T-cell (primary cell): Measurements from ENCODE around the gene ZBTB18. TPM values are rescaled to one million over a fixed set of nuclear protein-coding genes. Genes with fewer than 3 reads are reported as not detected.

ENCODE experiments used
- ATAC-seq, 4 experiments: fragments of 200-7000 bp in 3 of 4; fragments of 150-1000 bp in 1 of 4; cut with Tn5 transposase; replicated peaks in 1 of 4; 1 replicate in 3 of 4; 2 replicates in 1 of 4; pipeline ENCODE4 v1.10.0; 2021; ENCODE audit warnings: moderate library complexity in 3 of 4, mild to moderate bottlenecking in 2 of 4, moderate number of reproducible peaks in 1 of 4
- CTCF ChIA-PET, 2 donors: fragments of 300-600 bp; sonication (Branson Sonifier 250); formaldehyde crosslinking; loops; one replicate each; lab custom pipeline; 2022; ENCODE audit warnings: antibody characterized with exemption in 2 of 2; lab: Charles Lee
- POLR2A ChIA-PET, 2 donors: fragments of 300-600 bp; sonication (Branson Sonifier 250); formaldehyde crosslinking; loops; one replicate each; lab custom pipeline; 2022; ENCODE audit warnings: antibody characterized with exemption in 2 of 2; lab: Charles Lee
- DNase-seq, 35 experiments: peaks; one replicate each; pipeline versions ENCODE4 v3.0.0 to v3.0.0-alpha.2; 2013 to 2023
- H3K27ac ChIP-seq: one replicate; pipeline ENCODE4 v1.5.1; 2013; ENCODE audit warnings: low read length
- H3K27me3 ChIP-seq, 2 experiments: replicated peaks in 1 of 2; 1 replicate in 1 of 2; 2 replicates in 1 of 2; pipeline versions ENCODE4 v1.6.1 to v1.7.0; 2013; ENCODE audit warnings: low read length in 1 of 2, mixed read lengths in 1 of 2; ENCODE audit not compliant: control insufficient read depth in 2 of 2, insufficient read depth in 2 of 2; ENCODE audit errors: extremely low read depth in 1 of 2
- H3K36me3 ChIP-seq, 2 donors: 1 replicate in 1 of 2; 2 replicates in 1 of 2; pipeline versions ENCODE4 v1.6.1 to v1.7.0; 2013; ENCODE audit warnings: low read length in 1 of 2; ENCODE audit not compliant: control insufficient read depth in 2 of 2, insufficient read depth in 1 of 2; ENCODE audit errors: extremely low read depth in 1 of 2
- H3K4me1 ChIP-seq, 2 experiments: 1 replicate in 1 of 2; 2 replicates in 1 of 2; pipeline versions ENCODE4 v1.6.1 to v1.7.0; 2013; ENCODE audit warnings: low read length in 2 of 2, mixed read lengths in 1 of 2; ENCODE audit not compliant: insufficient read depth in 2 of 2, control insufficient read depth in 1 of 2; ENCODE audit errors: extremely low read depth in 1 of 2
- H3K4me3 ChIP-seq, 2 donors: 1 replicate in 1 of 2; 2 replicates in 1 of 2; pipeline versions ENCODE4 v1.5.1 to v1.7.0; 2013; ENCODE audit warnings: mild to moderate bottlenecking in 2 of 2, low read length in 1 of 2, moderate library complexity in 1 of 2; ENCODE audit not compliant: control insufficient read depth in 1 of 2; ENCODE audit errors: extremely low read depth in 1 of 2
- H3K9me3 ChIP-seq: 2 replicates; pipeline ENCODE4 v1.7.0; 2013
- H3K27ac Mint-ChIP-seq, 2 donors: one replicate each; pipeline ENCODE4 v1.8.0; 2020 to 2021; ENCODE audit warnings: mild to moderate bottlenecking in 2 of 2, mixed read lengths in 2 of 2
- H3K27me3 Mint-ChIP-seq, 2 donors: one replicate each; pipeline ENCODE4 v1.8.0; 2021 to 2022; ENCODE audit warnings: mixed read lengths in 2 of 2
- H3K36me3 Mint-ChIP-seq: one replicate; pipeline ENCODE4 v1.8.0; 2021; ENCODE audit warnings: mixed read lengths
- H3K4me1 Mint-ChIP-seq, 3 donors: one replicate each; pipeline ENCODE4 v1.8.0; 2020 to 2022; ENCODE audit warnings: mixed read lengths in 3 of 3, mild to moderate bottlenecking in 1 of 3
- H3K4me3 Mint-ChIP-seq, 3 donors: one replicate each; pipeline ENCODE4 v1.8.0; 2020 to 2022; ENCODE audit warnings: mild to moderate bottlenecking in 3 of 3, mixed read lengths in 3 of 3, moderate library complexity in 3 of 3
- H3K9me3 Mint-ChIP-seq, 3 donors: one replicate each; pipeline ENCODE4 v1.8.0; 2020 to 2022; ENCODE audit warnings: mixed read lengths in 3 of 3
- WGBS: methylation state at CpG from one replicate; pipeline ENCODE4 v1.1.5; 2013; ENCODE audit warnings: missing lambda C conversion rate; ENCODE audit not compliant: insufficient coverage; 5-methylcytosine and 5-hydroxymethylcytosine counted together
- total RNA-seq, 35 experiments: library from RNA in 6 of 35; stranded (reverse) in 6 of 35; fragments of 120-200 nt in 1 of 35; gene quantifications; one replicate each; pipeline versions ENCODE4 v1.2.1 to v1.2.4 and lab custom pipeline; 2013 to 2026

ZBTB18 gene
- total RNA-seq, 5 donors from 2014 or later (not counting 1 experiment from before 2014, with no cell fraction given) = 41.2 to 58.4 (median 52.4) TPM

DNA sequence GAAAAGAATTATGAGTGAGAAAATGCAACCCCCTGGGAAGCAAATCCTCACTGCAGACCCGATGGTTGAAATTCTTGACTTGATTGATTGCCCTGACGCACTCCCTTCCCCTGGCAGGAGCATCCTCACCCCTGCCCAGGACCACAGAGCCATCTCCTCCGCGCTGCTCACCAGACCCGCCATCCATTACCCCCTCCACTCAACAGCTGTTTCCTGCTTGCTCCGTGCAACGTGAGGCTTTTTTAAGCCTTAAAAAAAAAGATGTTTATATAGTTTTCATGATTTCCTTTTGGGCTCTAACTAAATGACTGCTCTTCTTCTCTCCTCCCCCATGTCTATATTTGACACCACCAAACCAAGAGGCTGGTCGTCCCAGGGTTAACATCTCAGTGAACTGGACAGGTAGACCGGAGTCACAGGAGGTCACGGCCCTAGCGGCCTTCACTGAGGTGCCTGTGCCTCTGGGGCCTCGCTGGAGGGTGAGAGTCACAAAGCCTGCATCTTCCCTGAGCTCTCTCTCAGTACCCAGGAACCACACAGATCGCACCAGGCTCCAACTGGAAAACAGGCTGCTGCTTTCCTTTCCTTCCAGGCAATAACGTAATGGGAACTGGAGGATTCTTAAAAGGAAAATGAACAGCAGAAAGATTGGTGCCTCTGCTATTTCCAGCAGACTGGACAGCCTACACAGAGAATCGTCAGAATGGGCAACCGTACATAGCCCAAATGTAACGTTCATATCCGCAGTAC lies 49.8 kb downstream of the ZBTB18 start:
- Histone ChIP-seq H3K27ac (no peak overlapping the region), H3K4me3 (peak overlapping the region in 1 of 2 donors; percentile 18), H3K27me3 (peaks cover 0 to 29% of the 10 kb centered on the region in 2 experiments), H3K9me3 (no peaks in the 10 kb centered on the region), H3K4me1 (peaks cover 8 to 15% of the 10 kb centered on the region in 2 experiments), H3K36me3 (no peaks in the 10 kb centered on the region)
- ChIA-PET POLR2A (no interaction called here), CTCF (no interaction called here)
- Mint-ChIP-seq H3K27me3 (peaks cover 11 to 34% of the 10 kb centered on the region in 2 donors), H3K27ac (peak overlapping the region in 1 of 2 donors; percentile 76), H3K9me3 (no peaks in the 10 kb centered on the region), H3K36me3 (no peaks in the 10 kb centered on the region), H3K4me1 (peaks cover 13 to 18% (median 14%) of the 10 kb centered on the region in 3 donors), H3K4me3 (peak overlapping the region in 2 of 3 donors; percentile 45 to 69)
- 56% methylated on average over 10 of the region's 18 CpGs for WGBS
- peak; percentile 37 to 74 (median 65) for ATAC-seq
- peak in 5 of 35 experiments; percentile 3 to 11 (median 8) for DNase-seq

DNA sequence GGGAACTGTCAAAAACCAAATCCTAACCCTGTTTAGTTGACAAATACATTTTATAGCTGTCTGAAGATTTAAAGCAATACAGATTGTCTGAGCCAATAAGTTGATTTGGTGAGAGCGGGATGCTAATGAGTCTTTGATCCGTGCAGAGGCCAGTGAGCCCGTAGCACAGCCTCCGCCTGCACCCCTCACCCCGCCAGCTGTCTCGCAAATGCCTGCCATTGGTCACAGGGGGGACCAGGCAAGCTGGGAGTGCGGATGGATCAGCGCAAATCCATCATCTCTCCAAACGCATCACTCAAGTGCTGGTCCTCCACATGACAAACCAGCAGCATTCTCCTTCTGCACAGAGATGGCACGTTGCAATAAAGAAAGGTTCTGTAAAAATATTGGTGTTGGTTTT lies 51.0 kb downstream of the ZBTB18 start:
- POLR2A ChIA-PET = interaction anchor here in 1 of 2 donors (0.6 kb wide), 1 partner anchor 57 kb away, joined by 5 read pairs; no protein-coding TSS in a partner anchor
- no peak overlapping the region for H3K4me3 ChIP-seq
- peaks cover 0 to 29% of the 10 kb centered on the region in 2 experiments for H3K27me3 ChIP-seq
- H3K9me3 Mint-ChIP-seq = no peaks in the 10 kb centered on the region
- no peaks in the 10 kb centered on the region for H3K9me3 ChIP-seq
- no peak for DNase-seq
- ATAC-seq = no peak
- CTCF ChIA-PET = interaction anchor here (0.6 to 0.7 kb wide), 6 partner anchors 11 to 873 kb away, joined by 4 to 10 read pairs (median 7); no protein-coding TSS in a partner anchor
- peak overlapping the region in 1 of 3 donors; percentile 69 for H3K4me3 Mint-ChIP-seq
- no peak overlapping the region for H3K27ac Mint-ChIP-seq
- H3K4me1 Mint-ChIP-seq = peaks cover 13 to 18% (median 14%) of the 10 kb centered on the region in 3 donors
- H3K36me3 Mint-ChIP-seq = no peaks in the 10 kb centered on the region
- H3K27ac ChIP-seq = no peak overlapping the region
- WGBS = 92% methylated on average over 6 of the region's 10 CpGs
- peaks cover 8 to 15% of the 10 kb centered on the region in 2 experiments for H3K4me1 ChIP-seq
- H3K27me3 Mint-ChIP-seq = peaks cover 15 to 34% of the 10 kb centered on the region in 2 donors
- H3K36me3 ChIP-seq = no peaks in the 10 kb centered on the region

DNA sequence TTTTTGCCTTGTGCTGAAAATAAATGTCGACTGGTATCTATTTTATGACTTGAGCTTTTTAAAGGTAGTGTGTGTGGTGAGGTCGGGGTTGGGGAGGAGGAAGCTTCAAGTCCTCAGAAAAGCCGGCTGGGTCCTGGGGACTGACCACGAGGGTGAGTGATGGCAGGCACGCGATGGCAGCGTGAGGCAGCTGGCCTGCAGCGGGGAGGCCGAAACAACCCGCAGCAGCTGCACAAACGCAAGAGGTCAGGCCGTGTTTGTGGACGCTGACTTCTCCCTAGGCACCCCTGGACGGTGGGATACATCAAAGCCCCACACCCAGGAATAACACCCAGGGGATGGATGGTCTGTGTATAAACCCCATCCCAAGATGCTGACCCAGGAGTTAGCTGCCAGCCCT lies 51.4 kb downstream of the ZBTB18 start:
- Histone ChIP-seq H3K27ac (no peak overlapping the region), H3K36me3 (no peaks in the 10 kb centered on the region), H3K4me1 (peaks cover 8 to 15% of the 10 kb centered on the region in 2 experiments), H3K4me3 (no peak overlapping the region), H3K27me3 (peaks cover 0 to 29% of the 10 kb centered on the region in 2 experiments), H3K9me3 (no peaks in the 10 kb centered on the region)
- ChIA-PET POLR2A (interaction anchor here in 1 of 2 donors (0.6 kb wide), 1 partner anchor 57 kb away, joined by 5 read pairs; no protein-coding TSS in a partner anchor), CTCF (interaction anchor here (0.6 to 0.7 kb wide), 6 partner anchors 11 to 874 kb away, joined by 4 to 10 read pairs (median 7); no protein-coding TSS in a partner anchor)
- DNase-seq = no peak
- peaks cover 13 to 18% (median 14%) of the 10 kb centered on the region in 3 donors for H3K4me1 Mint-ChIP-seq
- ATAC-seq = no peak
- no peak overlapping the region for H3K27ac Mint-ChIP-seq
- no peak overlapping the region for H3K4me3 Mint-ChIP-seq
- WGBS = 66% methylated on average over 2 of the region's 14 CpGs
- H3K27me3 Mint-ChIP-seq = peaks cover 15 to 34% of the 10 kb centered on the region in 2 donors
- no peaks in the 10 kb centered on the region for H3K36me3 Mint-ChIP-seq
- H3K9me3 Mint-ChIP-seq = no peaks in the 10 kb centered on the region

DNA sequence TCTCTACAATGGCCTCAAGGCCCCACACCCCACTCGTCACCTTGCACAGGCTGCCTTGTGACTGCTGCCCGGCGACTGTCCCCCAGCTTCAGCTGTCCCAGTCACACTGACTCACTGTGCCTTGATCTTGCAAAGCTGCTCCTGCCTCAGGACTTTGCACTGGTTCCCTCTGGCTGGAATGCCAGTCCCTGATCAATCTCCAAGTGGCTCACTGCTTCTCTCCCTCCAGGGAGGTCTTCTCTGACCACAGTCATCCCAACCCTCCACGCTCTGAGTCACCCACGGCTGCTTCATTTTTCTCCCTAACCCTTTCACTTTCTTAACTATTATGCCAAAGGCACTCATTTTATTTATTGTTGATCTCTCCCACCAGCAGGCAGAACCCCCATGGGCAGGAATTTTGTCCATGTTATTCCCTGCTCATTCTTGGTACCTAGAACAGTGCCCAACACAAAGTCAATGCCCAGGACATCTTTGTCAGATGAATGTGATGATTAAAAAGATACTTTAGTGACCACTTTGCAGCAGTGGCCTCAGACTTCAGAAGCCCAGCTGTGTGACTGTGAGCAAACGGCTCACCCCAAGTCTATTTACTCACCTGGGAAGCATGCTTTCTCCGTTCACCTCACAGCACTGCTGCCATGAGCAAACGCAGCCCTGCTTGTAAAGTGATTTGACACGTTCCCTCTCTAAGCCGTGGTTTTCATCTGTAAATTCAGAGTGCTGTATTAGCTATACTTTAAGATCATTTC lies 53.4 kb downstream of the ZBTB18 start:
- Mint-ChIP-seq H3K4me3 (no peak overlapping the region), H3K27me3 (peaks cover 15 to 34% of the 10 kb centered on the region in 2 donors), H3K9me3 (no peaks in the 10 kb centered on the region), H3K27ac (no peak overlapping the region), H3K4me1 (peaks cover 13 to 18% (median 14%) of the 10 kb centered on the region in 3 donors), H3K36me3 (no peaks in the 10 kb centered on the region)
- no peak overlapping the region for H3K27ac ChIP-seq
- H3K36me3 ChIP-seq = no peaks in the 10 kb centered on the region
- 87% methylated on average over 9 of the region's 10 CpGs for WGBS
- no peaks in the 10 kb centered on the region for H3K9me3 ChIP-seq
- peaks cover 0 to 31% of the 10 kb centered on the region in 2 experiments for H3K27me3 ChIP-seq
- ChIA-PET CTCF (no interaction called here), POLR2A (interaction anchor here in 1 of 2 donors (0.6 kb wide), 1 partner anchor 52 kb away, joined by 3 read pairs; no protein-coding TSS in a partner anchor)
- ATAC-seq (no peak), DNase-seq (no peak)
- H3K4me3 ChIP-seq = no peak overlapping the region
- peaks cover 8 to 15% of the 10 kb centered on the region in 2 experiments for H3K4me1 ChIP-seq

DNA sequence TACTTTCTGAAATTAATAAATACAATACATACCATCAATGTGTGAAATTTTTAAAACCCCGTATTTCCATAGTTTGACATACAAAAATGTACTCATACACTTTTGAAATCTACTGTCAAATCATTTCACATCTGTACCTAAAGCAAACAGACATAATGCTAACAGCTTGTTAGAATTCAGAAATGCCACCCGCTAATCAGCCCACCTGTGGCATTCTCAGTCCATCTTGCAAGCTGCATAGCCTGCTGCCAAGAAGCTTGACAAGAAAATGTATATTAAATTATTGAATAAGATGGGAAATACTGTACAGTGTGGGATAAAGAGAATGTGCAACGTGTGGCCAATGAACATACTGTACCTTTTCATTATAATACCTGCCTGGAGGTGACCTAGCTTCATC lies 55.1 kb downstream of the ZBTB18 start:
- no peaks in the 10 kb centered on the region for H3K36me3 ChIP-seq
- Mint-ChIP-seq H3K4me3 (no peak overlapping the region), H3K4me1 (peaks cover under 1 to 6% (median 5%) of the 10 kb centered on the region in 3 donors), H3K36me3 (no peaks in the 10 kb centered on the region), H3K27me3 (peaks cover 15 to 27% of the 10 kb centered on the region in 2 donors), H3K27ac (no peak overlapping the region), H3K9me3 (no peaks in the 10 kb centered on the region)
- H3K4me1 ChIP-seq = peaks cover under 1 to 3% of the 10 kb centered on the region in 2 experiments
- no peak overlapping the region for H3K4me3 ChIP-seq
- ATAC-seq = no peak
- ChIA-PET CTCF (interaction anchor here in 1 of 2 donors (0.7 kb wide), 1 partner anchor 1242 kb away, joined by 3 read pairs; no protein-coding TSS in a partner anchor), POLR2A (no interaction called here)
- no peak for DNase-seq
- H3K9me3 ChIP-seq = no peaks in the 10 kb centered on the region
- peaks cover 0 to 22% of the 10 kb centered on the region in 2 experiments for H3K27me3 ChIP-seq
- H3K27ac ChIP-seq = no peak overlapping the region
- WGBS = no CpG with 5 or more reads among the region's 3 CpGs
